Gastrocnemius medialis (tissue), 4 donors: ENCODE data around the gene IFNGR2. TPM values are rescaled to one million over a fixed set of nuclear protein-coding genes. Genes with fewer than 3 reads are reported as not detected.
"Not testable (repeated sequence)": the region's sequence is repeated elsewhere in the genome, so short reads cannot be mapped to it uniquely, and the experiment has no call there.

ENCODE experiments used
- ATAC-seq, 2 donors: fragments of 150-250 bp; one replicate each; pipeline ENCODE4 v1.9.1; 2016
- DNase-seq, 2 donors: peaks; one replicate each; pipeline ENCODE4 v3.0.0-alpha.2; 2019
- H3K27ac ChIP-seq, 4 donors: fragments of 200-600 bp; sonication (generic); 1 replicate in 1 of 4; 2 replicates in 3 of 4; pipeline ENCODE4 v1.5.1; 2016 to 2018; ENCODE audit warnings: mild to moderate bottlenecking in 2 of 4, moderate library complexity in 1 of 4
- H3K27me3 ChIP-seq, 3 donors: fragments of 200-600 bp; sonication (generic) in 2 of 3; 1 replicate in 1 of 3; 2 replicates in 2 of 3; pipeline versions ENCODE4 v1.5.1 to v1.6.0; 2016 to 2019; ENCODE audit warnings: mild to moderate bottlenecking in 1 of 3, moderate library complexity in 1 of 3
- H3K36me3 ChIP-seq, 2 donors: fragments of 200-600 bp; sonication (generic) in 1 of 2; one replicate each; pipeline ENCODE4 v1.5.1; 2017 to 2018
- H3K4me1 ChIP-seq, 2 donors: fragments of 200-600 bp; sonication (generic) in 1 of 2; one replicate each; pipeline ENCODE4 v1.5.1; 2016 to 2017; ENCODE audit warnings: mild to moderate bottlenecking in 2 of 2
- H3K4me3 ChIP-seq, 4 donors: fragments of 200-600 bp; sonication (generic) in 3 of 4; 1 replicate in 1 of 4; 2 replicates in 3 of 4; pipeline ENCODE4 v1.5.1; 2016 to 2019; ENCODE audit warnings: mild to moderate bottlenecking in 2 of 4
- H3K9me3 ChIP-seq, 3 donors: fragments of 200-600 bp; sonication (generic) in 2 of 3; 1 replicate in 1 of 3; 2 replicates in 2 of 3; pipeline ENCODE4 v1.5.1; 2016 to 2019
- POLR2A ChIP-seq, 2 donors: fragments of 450-650 bp; IDR thresholded peaks; one replicate each; pipeline ENCODE4 v1.6.1; 2017; ENCODE audit warnings: antibody characterized with exemption in 2 of 2, mild to moderate bottlenecking in 2 of 2, moderate library complexity in 2 of 2
- in situ Hi-C, 4 donors: fragments of 200-750 bp; cut with MboI; loops; one replicate each; pipeline versions ENCODE4 v1.15.0 to v1.8.0; 2017; ENCODE audit warnings: low sequenced_read_pairs in 4 of 4
- intact Hi-C: fragments of 100-400 bp; cut with DNase I; formaldehyde crosslinking; loops from one replicate; pipeline ENCODE4 v1.15.1; 2023; ENCODE audit warnings: low total_unique reads
- total RNA-seq, 4 donors: library from RNA; depleted of rRNA; stranded (reverse); fragments of >200 nt; gene quantifications; one replicate each; pipeline versions ENCODE4 v1.1.0 to v1.2.3, GENCODE V29; 2016
- TF ChIP-seq, protein P1 (sequence below), 5 experiments: fragments of 450-650 bp in 3 of 5; fragments of 200-600 bp in 2 of 5; sonication (generic) in 2 of 5; IDR thresholded peaks in 4 of 5; conservative IDR thresholded peaks in 1 of 5; 1 replicate in 4 of 5; 2 replicates in 1 of 5; pipeline ENCODE4 v1.5.1; 2016 to 2019; ENCODE audit warnings: antibody characterized with exemption in 5 of 5, mild to moderate bottlenecking in 3 of 5, moderate library complexity in 3 of 5

Gene IFNGR2
- total RNA-seq, 4 donors from 2014 or later, result 13.9 to 27.6 (median 24.2) TPM

- Histone ChIP-seq H3K4me3 (no peak overlapping the region), H3K4me1 (no peaks in the 10 kb centered on the region), H3K27me3 (no peaks in the 10 kb centered on the region), H3K36me3 (peaks cover 0 to 39% of the 10 kb centered on the region in 2 donors), H3K27ac (no peak overlapping the region), H3K9me3 (no peaks in the 10 kb centered on the region)
- no peak for TF ChIP-seq POLR2A (IDR thresholded peaks at IDR 0.05)
- TF ChIP-seq, protein P1, sequence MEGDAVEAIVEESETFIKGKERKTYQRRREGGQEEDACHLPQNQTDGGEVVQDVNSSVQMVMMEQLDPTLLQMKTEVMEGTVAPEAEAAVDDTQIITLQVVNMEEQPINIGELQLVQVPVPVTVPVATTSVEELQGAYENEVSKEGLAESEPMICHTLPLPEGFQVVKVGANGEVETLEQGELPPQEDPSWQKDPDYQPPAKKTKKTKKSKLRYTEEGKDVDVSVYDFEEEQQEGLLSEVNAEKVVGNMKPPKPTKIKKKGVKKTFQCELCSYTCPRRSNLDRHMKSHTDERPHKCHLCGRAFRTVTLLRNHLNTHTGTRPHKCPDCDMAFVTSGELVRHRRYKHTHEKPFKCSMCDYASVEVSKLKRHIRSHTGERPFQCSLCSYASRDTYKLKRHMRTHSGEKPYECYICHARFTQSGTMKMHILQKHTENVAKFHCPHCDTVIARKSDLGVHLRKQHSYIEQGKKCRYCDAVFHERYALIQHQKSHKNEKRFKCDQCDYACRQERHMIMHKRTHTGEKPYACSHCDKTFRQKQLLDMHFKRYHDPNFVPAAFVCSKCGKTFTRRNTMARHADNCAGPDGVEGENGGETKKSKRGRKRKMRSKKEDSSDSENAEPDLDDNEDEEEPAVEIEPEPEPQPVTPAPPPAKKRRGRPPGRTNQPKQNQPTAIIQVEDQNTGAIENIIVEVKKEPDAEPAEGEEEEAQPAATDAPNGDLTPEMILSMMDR (IDR thresholded peaks at IDR 0.05 in 4 of 5, conservative IDR thresholded peaks at IDR 0.05 in 1 of 5), result no peak
- no peak for ATAC-seq
- intact Hi-C loops, result no loop called here
- no peak for DNase-seq
- in situ Hi-C loops, result no loop called here
Measured at GRCh38 chr21:33455686-33456446, 52.7 kb downstream of the IFNGR2 start.

- H3K9me3 ChIP-seq, result no peaks in the 10 kb centered on the region
- ATAC-seq (no peak), DNase-seq (no peak)
- intact Hi-C loops (no loop called here), in situ Hi-C loops (no loop called here)
- peaks cover 0 to 52% of the 10 kb centered on the region in 2 donors for H3K36me3 ChIP-seq
- no peak for TF ChIP-seq POLR2A (IDR thresholded peaks at IDR 0.05)
- TF ChIP-seq, protein P1 (IDR thresholded peaks at IDR 0.05 in 4 of 5, conservative IDR thresholded peaks at IDR 0.05 in 1 of 5), result no peak
- H3K27me3 ChIP-seq, result no peaks in the 10 kb centered on the region
- H3K4me3 ChIP-seq, result no peak overlapping the region
- H3K4me1 ChIP-seq, result no peaks in the 10 kb centered on the region
- H3K27ac ChIP-seq, result no peak overlapping the region
Measured at GRCh38 chr21:33458861-33459260, 55.6 kb downstream of the IFNGR2 start.

DNA sequence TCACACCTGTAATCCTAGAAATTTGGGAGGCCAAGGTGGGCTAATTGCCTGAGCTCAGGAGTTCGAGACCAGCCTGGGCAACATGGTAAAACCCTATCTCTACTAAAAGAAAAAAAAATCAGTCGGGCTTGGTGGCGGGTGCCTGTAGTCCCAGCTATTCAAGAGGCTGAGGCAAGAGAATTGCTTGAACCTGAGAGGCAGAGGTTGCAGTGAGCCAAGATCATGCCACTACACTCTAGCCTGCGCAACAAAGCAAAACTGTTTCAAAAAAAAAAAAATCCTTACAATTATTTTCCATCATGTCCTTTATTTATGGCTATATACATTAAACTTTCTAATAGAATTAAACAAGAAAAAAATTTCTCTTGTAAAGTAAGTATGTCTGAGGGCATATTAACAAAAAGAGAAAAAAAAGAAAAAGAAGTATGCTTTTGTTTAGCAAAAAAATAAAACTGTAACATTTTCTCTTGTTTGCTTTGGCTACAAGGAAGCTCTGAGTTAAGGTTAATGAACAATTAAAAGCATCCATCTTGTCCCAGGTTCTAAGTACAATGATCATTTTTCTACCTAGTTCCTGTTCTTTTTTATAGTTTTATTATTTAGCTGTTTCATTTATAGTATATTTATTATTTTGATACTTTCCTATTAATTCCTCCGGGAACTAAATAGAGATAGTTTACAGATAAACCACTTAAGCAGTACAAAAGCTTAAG, 58.5 kb downstream of the IFNGR2 start:
- intact Hi-C loops (no loop called here), in situ Hi-C loops (no loop called here)
- Histone ChIP-seq H3K27ac (no peak overlapping the region), H3K9me3 (no peaks in the 10 kb centered on the region), H3K4me3 (no peak overlapping the region), H3K4me1 (no peaks in the 10 kb centered on the region), H3K36me3 (peaks cover 0 to 50% of the 10 kb centered on the region in 2 donors), H3K27me3 (no peaks in the 10 kb centered on the region)
- ATAC-seq (no peak), DNase-seq (no peak)
- no peak for TF ChIP-seq POLR2A (IDR thresholded peaks at IDR 0.05)
- TF ChIP-seq, protein P1 (IDR thresholded peaks at IDR 0.05 in 4 of 5, conservative IDR thresholded peaks at IDR 0.05 in 1 of 5), result no peak

GRCh38 chr21:33469183-33469582, 66.0 kb downstream of the IFNGR2 start:
- intact Hi-C loops, H3K4me1 ChIP-seq, H3K27me3 ChIP-seq, ATAC-seq, DNase-seq, H3K27ac ChIP-seq, H3K9me3 ChIP-seq, in situ Hi-C loops, H3K4me3 ChIP-seq: not testable (repeated sequence)
- peaks cover 0 to 14% of the 10 kb centered on the region in 2 donors for H3K36me3 ChIP-seq

DNA sequence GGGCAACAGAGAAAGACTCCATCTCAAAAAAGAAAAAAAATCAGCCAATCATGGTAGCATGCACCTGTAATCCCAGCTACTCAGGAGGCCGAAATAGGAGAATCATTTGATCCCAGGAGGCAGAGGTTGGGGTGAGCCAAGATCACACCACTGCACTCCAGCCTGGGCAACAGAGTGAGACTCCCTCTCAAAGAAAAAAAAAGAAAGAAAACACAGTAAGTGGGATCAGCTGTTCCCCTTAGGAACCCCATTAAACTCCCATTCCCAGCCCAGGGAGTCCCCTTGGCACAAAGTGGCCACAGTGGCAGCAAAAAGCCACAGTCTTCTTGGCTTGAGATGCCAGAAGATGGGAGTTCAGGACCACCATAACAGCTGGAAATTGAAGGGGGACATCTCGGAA, 67.5 kb downstream of the IFNGR2 start:
- Histone ChIP-seq H3K27me3 (no peaks in the 10 kb centered on the region), H3K9me3 (no peaks in the 10 kb centered on the region), H3K36me3 (peaks cover 0 to 5% of the 10 kb centered on the region in 2 donors), H3K4me1 (no peaks in the 10 kb centered on the region), H3K4me3 (no peak overlapping the region), H3K27ac (no peak overlapping the region)
- ATAC-seq (no peak), DNase-seq (no peak)
- intact Hi-C loops, result no loop called here
- in situ Hi-C loops, result no loop called here
- TF ChIP-seq POLR2A (IDR thresholded peaks at IDR 0.05), result no peak
- TF ChIP-seq, protein P1 (IDR thresholded peaks at IDR 0.05 in 4 of 5, conservative IDR thresholded peaks at IDR 0.05 in 1 of 5), result no peak
